GM12801 (cell line): ENCODE data around the gene PCDH12.

ENCODE experiments used
- CTCF ChIP-seq: IDR thresholded peaks from one replicate; pipeline ENCODE4 v1.5.1; 2011; ENCODE audit warnings: control low read depth; ENCODE audit not compliant: insufficient read length; ENCODE audit errors: extremely low read depth

PCDH12 gene

GRCh38 chr5:141951332-141951781 lies 6.6 kb downstream of the PCDH12 start:
- no peak for TF ChIP-seq CTCF

- no peak for TF ChIP-seq CTCF
Measured at GRCh38 chr5:141950207-141951005, 7.6 kb downstream of the PCDH12 start.

- no peak for TF ChIP-seq CTCF
Measured at GRCh38 chr5:141949511-141949910, 8.5 kb downstream of the PCDH12 start.

- no peak for TF ChIP-seq CTCF
Measured at GRCh38 chr5:141948812-141949211, 9.2 kb downstream of the PCDH12 start.

GRCh38 chr5:141947316-141947715 lies 10.7 kb downstream of the PCDH12 start:
- TF ChIP-seq CTCF: no peak

- no peak for TF ChIP-seq CTCF
Measured at GRCh38 chr5:141945511-141946051, 12.4 kb downstream of the PCDH12 start.

GRCh38 chr5:141944076-141944475 lies 13.9 kb downstream of the PCDH12 start:
- TF ChIP-seq CTCF: no peak
